HUDEP-2 (cell line): Measurements from ENCODE around the gene TTC28.
A peak's percentile ranks its signal among the peaks of the same experiment; 100 is the strongest.

Source experiments
- DNase-seq, 76 experiments: peaks; one replicate each; lab custom pipeline; 2025; ENCODE audit not compliant: unreplicated experiment in 76 of 76; lab: John Stamatoyannopoulos, UW

The TTC28 gene

GRCh38 chr22:27961680-27962079, 718.0 kb downstream of the TTC28 start:
- DNase-seq: no peak

- DNase-seq: no peak
Observed at GRCh38 chr22:27961182-27961581, 718.5 kb downstream of the TTC28 start.

GRCh38 chr22:27959335-27960090, 720.1 kb downstream of the TTC28 start:
- no peak for DNase-seq

DNA sequence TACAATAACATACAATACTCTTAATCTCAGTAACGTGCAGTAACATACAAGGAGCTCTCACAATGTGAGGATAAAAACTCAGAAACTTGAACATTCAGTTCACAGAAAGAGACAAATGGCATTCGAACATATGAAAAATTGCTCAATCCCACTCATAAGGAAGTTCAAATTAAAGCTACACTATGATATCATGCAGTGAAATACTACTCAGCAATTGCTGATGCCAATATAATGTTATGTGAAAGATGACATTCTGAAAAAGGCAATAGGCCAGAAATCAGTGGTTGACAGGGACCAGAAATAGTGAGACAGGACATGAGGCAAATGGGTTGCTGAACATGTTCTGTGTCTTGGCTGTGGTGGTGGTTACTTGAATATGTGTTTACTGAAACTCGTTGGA, 726.9 kb downstream of the TTC28 start:
- no peak for DNase-seq

DNA sequence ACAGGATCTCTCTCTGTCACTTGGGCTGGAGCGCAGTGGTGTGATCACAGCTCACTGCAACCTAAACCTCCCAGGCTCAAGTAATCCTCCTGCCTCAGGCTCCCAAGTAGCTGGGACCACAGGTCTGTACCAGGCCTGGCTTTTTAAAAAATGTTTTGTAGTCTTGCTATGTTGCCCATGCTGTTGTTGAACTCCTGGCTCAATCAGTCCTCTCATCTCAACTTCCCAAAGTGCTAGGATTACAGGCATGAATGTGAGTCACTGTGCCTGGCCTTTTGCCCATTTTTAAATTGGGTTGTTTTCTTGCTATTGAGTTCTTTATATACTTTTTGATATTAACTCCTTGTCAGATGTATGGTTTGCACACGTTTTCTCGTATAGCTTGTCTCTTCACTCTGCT, 727.5 kb downstream of the TTC28 start:
- peak in 8 of 76 experiments; percentile 2 to 16 (median 6) for DNase-seq

DNA sequence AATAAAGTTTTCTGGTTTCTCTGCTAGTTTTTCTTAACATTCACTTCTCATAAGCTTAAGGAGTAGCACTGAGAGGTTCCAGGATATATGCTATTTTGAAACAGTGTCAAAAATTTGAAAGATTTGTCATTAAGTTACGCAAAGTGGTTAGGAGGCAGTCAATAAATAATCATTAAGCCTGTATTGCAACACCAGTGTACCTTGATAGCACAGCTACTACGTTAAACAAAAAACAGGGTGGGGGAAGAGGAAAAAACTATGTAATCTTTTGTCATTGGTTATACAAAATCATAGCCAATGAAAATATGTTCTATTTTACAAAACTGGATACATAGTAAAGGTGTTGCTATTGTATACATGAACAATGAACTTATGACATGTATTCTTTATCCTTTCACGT, 730.2 kb downstream of the TTC28 start:
- DNase-seq: no peak

GRCh38 chr22:27948569-27948968, 731.1 kb downstream of the TTC28 start:
- DNase-seq: no peak

- no peak for DNase-seq
Observed at GRCh38 chr22:27947448-27947847, 732.2 kb downstream of the TTC28 start.

GRCh38 chr22:27941143-27941542, 738.5 kb downstream of the TTC28 start:
- DNase-seq: no peak

- peak in 1 of 76 experiments; percentile 9 for DNase-seq
Observed at GRCh38 chr22:27937453-27937852, 742.2 kb downstream of the TTC28 start.

DNA sequence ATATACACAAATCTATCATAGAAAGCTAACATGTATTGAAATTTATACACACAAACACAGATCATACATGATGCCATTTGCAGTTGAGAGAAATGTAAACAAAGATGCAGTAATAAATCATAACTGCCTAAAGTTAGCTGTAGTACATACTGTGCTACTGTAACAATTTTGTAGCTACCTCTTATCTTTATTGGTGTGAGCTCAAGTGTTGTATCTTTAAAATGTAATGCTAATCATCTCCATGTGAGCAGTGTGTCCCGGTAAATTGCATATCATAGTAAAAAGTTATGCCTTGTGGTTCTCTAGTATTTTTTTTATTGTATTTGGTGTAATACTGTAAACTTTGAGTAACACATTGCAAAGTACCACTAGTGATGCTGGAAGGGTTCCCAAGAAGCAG, 743.7 kb downstream of the TTC28 start:
- no peak for DNase-seq

DNA sequence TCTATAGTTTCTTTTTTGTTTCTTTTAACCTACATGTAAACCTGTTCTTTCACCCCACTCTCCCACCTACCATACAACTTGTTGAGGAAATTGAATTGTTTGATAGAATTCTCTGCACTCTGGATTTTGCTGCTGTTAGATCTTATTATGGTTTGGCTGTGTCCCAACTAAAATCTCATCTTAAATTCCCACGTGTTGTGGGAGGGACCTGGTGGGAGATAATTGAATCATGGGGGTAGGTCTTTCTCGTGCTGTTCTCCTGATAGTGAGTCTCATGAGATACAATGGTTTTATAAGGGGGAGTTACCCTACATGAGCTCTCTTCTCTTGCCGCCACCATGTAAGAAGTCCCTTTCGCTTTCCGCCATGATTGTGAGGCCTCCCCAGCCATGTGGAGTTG, 745.6 kb downstream of the TTC28 start:
- no peak for DNase-seq

GRCh38 chr22:27933186-27933983, 746.3 kb downstream of the TTC28 start:
- no peak for DNase-seq

DNA sequence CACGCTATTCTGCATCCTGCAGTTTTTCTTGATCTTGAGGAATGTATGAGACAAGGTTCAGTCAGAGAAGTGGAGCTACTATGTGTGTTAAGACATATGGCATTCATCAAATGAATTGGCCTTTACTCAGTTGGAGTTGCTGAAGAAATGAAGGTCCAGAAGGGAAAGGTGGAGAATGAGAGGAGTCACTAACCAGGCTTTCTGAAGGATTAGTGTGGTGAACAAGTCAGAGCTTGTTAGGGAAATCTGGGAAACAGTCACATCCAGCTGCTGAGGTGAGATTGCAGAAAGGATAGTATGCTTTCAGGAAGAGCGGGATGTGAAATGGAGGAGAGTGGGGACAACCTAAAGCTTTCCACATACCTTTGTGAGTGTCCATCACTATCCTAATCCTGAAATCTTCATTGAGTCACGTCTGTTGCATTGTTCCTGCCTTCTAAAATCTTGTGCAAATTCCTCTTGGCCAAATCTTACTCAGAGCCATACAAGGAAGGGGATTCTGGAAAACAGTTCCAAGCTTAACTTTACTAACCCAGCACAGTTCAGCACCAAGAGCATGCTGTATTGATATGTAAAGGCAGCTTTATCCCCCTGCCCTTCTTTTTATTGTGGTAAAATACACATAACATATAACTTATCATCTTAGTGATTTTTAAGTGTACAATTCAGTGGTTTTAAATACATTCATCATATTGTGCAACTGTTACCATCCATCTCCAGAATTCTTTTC, 749.1 kb downstream of the TTC28 start:
- no peak for DNase-seq
